ENCODE measurements around the gene C19orf12. TPM values are rescaled to one million over a fixed set of nuclear protein-coding genes. Genes with fewer than 3 reads are reported as not detected.

Gene C19orf12
- total and polyA plus RNA-seq, 2 of the 4 experiments (the other 2 are of a cell fraction) = 16.3 to 24.0 TPM

DNA sequence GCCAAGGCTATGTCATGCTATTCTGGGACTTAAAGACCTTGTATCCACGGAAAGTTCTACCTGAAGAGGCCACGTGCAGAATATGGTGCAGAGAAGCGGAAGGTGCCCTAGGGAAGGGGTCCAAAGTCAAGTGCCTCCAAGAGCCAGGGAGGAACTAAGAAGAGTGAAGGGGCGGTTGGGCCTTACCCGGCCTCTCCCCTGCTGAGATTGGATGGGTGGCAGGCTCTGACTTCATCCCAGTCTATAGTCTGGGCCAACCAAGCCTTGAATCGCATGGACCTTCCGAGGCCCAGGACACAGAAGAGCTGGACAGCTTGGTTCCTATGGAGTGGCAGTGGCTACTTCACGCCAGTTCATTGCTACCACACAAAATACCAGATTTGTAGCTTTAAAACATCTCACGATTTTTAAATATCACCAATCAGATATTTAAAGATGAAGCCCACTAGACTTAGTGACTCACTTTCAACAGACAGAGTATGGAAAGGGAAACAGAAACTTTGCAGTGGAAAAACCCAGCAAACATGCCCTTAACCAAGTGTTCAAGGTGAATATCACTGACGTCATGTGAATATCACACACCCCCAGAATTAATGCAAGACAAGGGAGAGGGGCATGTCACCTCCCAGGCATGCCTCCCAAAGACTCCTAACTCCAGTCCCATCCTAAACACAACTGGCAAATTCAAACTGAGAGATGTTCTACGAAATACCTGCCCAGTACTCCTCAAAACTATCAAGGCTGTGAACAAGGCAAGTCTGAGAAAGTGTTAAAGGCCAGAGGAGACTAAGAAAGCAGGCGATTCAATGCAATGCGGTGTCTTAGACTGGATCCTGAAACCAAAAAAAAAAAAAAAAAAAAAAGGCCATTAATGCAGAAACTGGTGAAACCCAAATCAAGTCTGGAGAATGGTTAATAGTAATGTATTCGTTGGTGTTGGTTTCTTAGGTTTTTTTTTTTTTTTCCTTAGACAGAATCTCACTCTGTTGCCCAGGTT, 10.2 kb downstream of the C19orf12 start:
- no peak overlapping the region for H2AFZ ChIP-seq (replicated peaks; ENCODE audit: low read length, poor library complexity)
- H3K4me3 ChIP-seq (ENCODE audit: insufficient read depth, low read depth, low read length) = no peak overlapping the region
- ChIA-PET POLR2A (ENCODE audit: unreplicated experiment) (no interaction called here), CTCF (no interaction called here)
- no peak overlapping the region for H2BK5ac ChIP-seq (ENCODE audit: low read depth, low read length, poor library complexity, severe bottlenecking)
- H3K4me1 ChIP-seq (ENCODE audit: control insufficient read depth, insufficient read depth, low read length) = no peaks in the 10 kb centered on the region
- no peak overlapping the region for H3K4me2 ChIP-seq (ENCODE audit: low read depth, low read length)
- no peak overlapping the region for H2AK9ac ChIP-seq (replicated peaks; ENCODE audit: low read depth, low read length, poor library complexity)
- no peak overlapping the region for H3K23ac ChIP-seq (ENCODE audit: low read depth, low read length)
- no peak overlapping the region for H3K18ac ChIP-seq (ENCODE audit: low read depth, low read length)
- no peak overlapping the region for H4K5ac ChIP-seq (ENCODE audit: low read depth, low read length)
- BruUV-seq (replicated peaks) = no TSS peak
- H3K27me3 ChIP-seq (ENCODE audit: control insufficient read depth, insufficient read depth, low read length) = no peaks in the 10 kb centered on the region
- H3K9me3 ChIP-seq (ENCODE audit: control insufficient read depth, insufficient read depth, low read length) = no peaks in the 10 kb centered on the region
- H2AK5ac ChIP-seq (ENCODE audit: low read depth, low read length) = no peak overlapping the region
- ATAC-seq (ENCODE audit: low read depth) (no peak), DNase-seq (no peak)
- intact Hi-C loops (cut with micrococcal nuclease) (no loop called here), dilution Hi-C loops (cut with HindIII; ENCODE audit: low sequenced_read_pairs, unreplicated experiment) (no loop called here), in situ Hi-C loops (cut with MboI; ENCODE audit: low sequenced_read_pairs) (no loop called here)
- no peak overlapping the region for H4K91ac ChIP-seq (ENCODE audit: insufficient read depth, low read depth, low read length)
- H3K9me1 ChIP-seq (ENCODE audit: insufficient read depth, low read length) = no peaks in the 10 kb centered on the region
- no peak overlapping the region for H2BK120ac ChIP-seq (ENCODE audit: low read depth, low read length)
- no peak overlapping the region for H3K56ac ChIP-seq (ENCODE audit: extremely low read depth, insufficient read depth, low read length)
- peaks cover 12% of the 10 kb centered on the region; the same call in 1 of the 2 replicates for H4K20me1 ChIP-seq (ENCODE audit: insufficient read depth, low read length)
- no peak overlapping the region for H3K4ac ChIP-seq (ENCODE audit: low read depth, low read length)
- H3K27ac ChIP-seq (ENCODE audit: insufficient read depth, low read length) = no peak overlapping the region
- H3K14ac ChIP-seq (replicated peaks; ENCODE audit: low read depth, low read length) = no peak overlapping the region
- WGBS, 2 experiments (ENCODE audit: extremely low coverage in 2 of 2, insufficient read length in 1 of 2) = 100% methylated on average over 5 of the region's 14 CpGs; no CpG with 5 or more reads in 1 of the 2 experiments
- H3K9ac ChIP-seq (ENCODE audit: low read depth, low read length) = no peak overlapping the region
- H3K79me1 ChIP-seq (ENCODE audit: low read depth in 1 of 2, low read length in 2 of 2) = peaks cover 20 to 24% of the 10 kb centered on the region in 2 experiments
- no peak overlapping the region for H2BK20ac ChIP-seq (ENCODE audit: low read depth, low read length)
- peaks cover 37% of the 10 kb centered on the region for H3K36me3 ChIP-seq (ENCODE audit: control insufficient read depth, insufficient read depth, low read length)
- no peak overlapping the region for H4K8ac ChIP-seq (ENCODE audit: low read depth in 2 of 2, low read length in 2 of 2)
- TF ChIP-seq BHLHE40 (IDR thresholded peaks at IDR 0.05; ENCODE audit: low read depth, low read length) = no peak
- TF ChIP-seq MAFK (IDR thresholded peaks at IDR 0.05; ENCODE audit: low read depth, low read length) = no peak
- no peak for TF ChIP-seq SMC3 (IDR thresholded peaks at IDR 0.05; ENCODE audit: low read depth, low read length)
- TF ChIP-seq RCOR1 (IDR thresholded peaks at IDR 0.05; ENCODE audit: insufficient replicate concordance, low read length) = no peak
- no peak for TF ChIP-seq RFX5 (IDR thresholded peaks at IDR 0.05; ENCODE audit: low read depth, low read length)
- TF ChIP-seq, protein P1, sequence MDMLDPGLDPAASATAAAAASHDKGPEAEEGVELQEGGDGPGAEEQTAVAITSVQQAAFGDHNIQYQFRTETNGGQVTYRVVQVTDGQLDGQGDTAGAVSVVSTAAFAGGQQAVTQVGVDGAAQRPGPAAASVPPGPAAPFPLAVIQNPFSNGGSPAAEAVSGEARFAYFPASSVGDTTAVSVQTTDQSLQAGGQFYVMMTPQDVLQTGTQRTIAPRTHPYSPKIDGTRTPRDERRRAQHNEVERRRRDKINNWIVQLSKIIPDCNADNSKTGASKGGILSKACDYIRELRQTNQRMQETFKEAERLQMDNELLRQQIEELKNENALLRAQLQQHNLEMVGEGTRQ (IDR thresholded peaks at IDR 0.05; ENCODE audit: low read depth, low read length) = no peak
- no peak for TF ChIP-seq CEBPB (IDR thresholded peaks at IDR 0.05; ENCODE audit: low read depth, low read length)
- no peak for TF ChIP-seq RAD21 (IDR thresholded peaks at IDR 0.05; ENCODE audit: low read length)
- no peak for TF ChIP-seq FOS (IDR thresholded peaks at IDR 0.05; ENCODE audit: low read depth, low read length)
- H2BK15ac ChIP-seq (ENCODE audit: low read depth, low read length) = no peak overlapping the region
